GM12875 (cell line): ENCODE results near the gene ATP8B3.

ENCODE experiments used
- H3K4me3 ChIP-seq: one replicate; pipeline ENCODE4 v1.5.1; 2011; ENCODE audit warnings: low read depth, low read length, control low read depth
- TF ChIP-seq, protein P1 (sequence below): IDR thresholded peaks from 2 replicates; pipeline ENCODE4 v1.5.1; 2011; ENCODE audit warnings: low read depth, mild to moderate bottlenecking, control low read depth, inconsistent platforms, low read length, moderate library complexity, borderline replicate concordance; ENCODE audit not compliant: insufficient read depth

Gene ATP8B3

DNA sequence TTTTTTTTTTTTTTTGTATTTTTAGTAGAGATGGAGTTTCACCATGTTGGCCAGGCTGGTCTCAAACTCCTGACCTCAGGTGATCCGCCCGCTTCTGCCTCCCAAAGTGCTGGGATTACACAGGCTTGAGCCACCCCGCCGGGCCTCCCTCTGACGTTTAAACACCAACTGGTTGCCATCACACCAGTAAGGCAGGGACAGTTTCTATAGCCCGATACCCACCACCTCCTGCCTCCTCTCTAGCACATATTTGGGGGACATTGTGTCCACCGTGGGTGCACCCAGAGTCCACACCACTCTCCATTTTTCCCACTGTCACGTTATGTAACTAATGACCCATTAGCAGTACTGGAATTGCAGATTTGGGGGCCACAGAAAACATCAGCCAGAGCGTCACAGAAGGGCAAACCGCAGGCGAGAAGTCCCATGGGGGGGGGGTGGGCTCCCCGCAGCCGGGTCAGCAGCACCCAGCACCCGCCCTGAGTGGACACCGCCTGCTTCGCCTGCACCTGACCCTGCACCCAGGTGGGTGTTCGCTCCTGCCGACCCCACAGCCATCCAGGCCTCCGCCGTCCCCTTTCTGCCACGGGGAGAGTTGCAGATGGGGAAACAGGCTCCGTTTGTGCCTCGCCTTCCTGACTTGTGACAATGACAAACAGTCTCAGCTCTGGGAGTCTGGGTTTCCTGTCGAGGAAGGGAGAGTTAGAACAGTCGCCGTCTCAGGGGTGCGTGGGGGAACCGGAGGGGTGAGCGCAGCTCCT lies 55.2 kb downstream of the ATP8B3 start:
- no peak overlapping the region for H3K4me3 ChIP-seq
- TF ChIP-seq, protein P1, sequence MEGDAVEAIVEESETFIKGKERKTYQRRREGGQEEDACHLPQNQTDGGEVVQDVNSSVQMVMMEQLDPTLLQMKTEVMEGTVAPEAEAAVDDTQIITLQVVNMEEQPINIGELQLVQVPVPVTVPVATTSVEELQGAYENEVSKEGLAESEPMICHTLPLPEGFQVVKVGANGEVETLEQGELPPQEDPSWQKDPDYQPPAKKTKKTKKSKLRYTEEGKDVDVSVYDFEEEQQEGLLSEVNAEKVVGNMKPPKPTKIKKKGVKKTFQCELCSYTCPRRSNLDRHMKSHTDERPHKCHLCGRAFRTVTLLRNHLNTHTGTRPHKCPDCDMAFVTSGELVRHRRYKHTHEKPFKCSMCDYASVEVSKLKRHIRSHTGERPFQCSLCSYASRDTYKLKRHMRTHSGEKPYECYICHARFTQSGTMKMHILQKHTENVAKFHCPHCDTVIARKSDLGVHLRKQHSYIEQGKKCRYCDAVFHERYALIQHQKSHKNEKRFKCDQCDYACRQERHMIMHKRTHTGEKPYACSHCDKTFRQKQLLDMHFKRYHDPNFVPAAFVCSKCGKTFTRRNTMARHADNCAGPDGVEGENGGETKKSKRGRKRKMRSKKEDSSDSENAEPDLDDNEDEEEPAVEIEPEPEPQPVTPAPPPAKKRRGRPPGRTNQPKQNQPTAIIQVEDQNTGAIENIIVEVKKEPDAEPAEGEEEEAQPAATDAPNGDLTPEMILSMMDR: no peak

DNA sequence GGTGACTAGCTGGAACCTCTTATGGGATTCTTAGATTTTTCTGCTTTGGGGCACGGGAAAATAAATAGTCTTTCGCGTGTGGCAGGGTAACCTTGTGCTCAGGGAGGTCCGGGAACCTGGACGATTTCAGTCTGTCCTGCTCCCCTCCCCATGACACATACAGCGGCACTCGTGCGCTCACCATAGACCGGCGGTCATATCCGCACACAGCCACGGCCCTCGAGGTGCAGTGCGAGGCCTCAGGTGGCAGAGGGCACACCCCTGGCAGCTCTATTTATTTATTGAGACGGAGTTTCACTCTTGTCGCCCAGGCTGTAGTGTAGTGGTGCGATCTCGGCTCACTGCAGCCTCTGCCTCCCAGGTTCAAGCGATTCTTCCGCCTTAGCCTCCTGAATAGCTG lies 55.8 kb downstream of the ATP8B3 start:
- TF ChIP-seq, protein P1: no peak
- no peak overlapping the region for H3K4me3 ChIP-seq

DNA sequence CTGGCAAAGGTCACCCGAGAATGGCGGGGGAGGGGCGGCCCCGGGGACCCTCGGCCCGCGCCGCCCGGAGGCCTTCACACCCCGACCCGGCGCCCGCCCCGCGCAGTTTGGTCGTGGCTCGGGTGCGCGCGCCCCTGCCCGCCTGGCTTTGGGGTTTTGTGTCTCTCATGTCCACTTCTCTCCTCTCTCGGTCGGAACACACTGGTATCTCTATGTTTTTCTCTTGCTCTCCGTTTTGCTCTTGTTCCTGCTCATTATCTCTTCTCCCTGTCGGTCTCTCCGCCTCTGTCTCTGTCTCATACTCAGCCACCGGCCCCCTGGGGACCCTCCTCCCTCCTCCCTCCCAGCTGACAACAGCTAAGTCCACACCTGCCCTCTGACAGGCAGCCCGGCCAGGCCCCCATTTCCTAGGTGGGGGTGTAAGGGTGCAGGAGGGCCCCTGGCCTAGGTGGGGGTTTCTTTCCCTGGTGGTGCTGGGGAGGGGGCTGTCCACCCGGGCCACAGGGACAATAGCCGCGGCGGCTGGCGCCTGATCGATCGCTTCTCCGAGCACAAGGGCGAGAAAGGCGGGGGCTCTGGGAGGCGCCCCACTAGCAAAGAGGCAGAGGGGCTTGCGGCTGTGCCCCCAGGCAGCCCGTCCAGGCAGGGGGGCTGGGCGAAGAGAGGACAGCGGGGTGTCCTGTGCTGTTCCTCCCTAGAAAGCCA lies 56.5 kb downstream of the ATP8B3 start:
- H3K4me3 ChIP-seq: no peak overlapping the region

DNA sequence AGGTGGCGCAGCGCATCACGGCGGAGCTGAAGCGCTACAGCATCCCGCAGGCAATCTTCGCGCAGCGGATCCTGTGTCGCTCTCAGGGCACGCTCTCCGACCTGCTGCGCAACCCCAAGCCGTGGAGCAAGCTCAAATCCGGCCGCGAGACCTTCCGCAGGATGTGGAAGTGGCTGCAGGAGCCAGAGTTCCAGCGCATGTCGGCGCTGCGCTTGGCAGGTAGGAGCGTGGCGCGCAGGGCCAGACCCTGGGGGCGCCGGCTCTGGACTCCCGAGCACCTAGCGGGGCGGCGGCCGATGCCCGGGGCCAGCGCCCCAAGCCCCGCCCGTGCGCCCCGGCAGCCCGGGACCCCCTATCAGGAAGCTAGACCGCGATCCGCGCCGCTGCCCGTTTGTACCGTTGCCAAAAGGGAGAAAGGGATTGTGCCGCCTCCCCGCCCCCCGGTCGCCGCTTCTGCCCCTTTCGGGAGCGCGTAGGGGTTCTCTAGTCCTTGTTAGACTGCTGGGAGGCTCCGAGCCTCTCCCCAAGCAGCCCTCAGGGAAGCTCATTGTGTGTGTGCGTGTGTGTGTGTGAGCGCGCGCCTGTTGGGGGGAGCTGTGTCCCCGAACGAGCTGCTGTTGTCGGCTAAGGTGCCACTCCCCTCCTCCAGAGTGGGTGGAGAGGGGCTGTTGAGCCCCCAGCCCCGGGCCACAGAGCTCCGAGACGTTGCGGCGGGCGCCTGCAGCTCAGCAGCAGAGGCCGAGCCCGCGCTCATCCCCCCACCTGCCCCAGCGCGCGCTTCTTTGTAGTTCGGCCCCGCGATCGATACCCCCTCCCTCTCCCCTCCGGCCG lies 57.2 kb downstream of the ATP8B3 start:
- TF ChIP-seq, protein P1: no peak
- H3K4me3 ChIP-seq: no peak overlapping the region

More for the DNA sequence above, 56.5 kb downstream of the ATP8B3 start:
- TF ChIP-seq, protein P1: no peak

DNA sequence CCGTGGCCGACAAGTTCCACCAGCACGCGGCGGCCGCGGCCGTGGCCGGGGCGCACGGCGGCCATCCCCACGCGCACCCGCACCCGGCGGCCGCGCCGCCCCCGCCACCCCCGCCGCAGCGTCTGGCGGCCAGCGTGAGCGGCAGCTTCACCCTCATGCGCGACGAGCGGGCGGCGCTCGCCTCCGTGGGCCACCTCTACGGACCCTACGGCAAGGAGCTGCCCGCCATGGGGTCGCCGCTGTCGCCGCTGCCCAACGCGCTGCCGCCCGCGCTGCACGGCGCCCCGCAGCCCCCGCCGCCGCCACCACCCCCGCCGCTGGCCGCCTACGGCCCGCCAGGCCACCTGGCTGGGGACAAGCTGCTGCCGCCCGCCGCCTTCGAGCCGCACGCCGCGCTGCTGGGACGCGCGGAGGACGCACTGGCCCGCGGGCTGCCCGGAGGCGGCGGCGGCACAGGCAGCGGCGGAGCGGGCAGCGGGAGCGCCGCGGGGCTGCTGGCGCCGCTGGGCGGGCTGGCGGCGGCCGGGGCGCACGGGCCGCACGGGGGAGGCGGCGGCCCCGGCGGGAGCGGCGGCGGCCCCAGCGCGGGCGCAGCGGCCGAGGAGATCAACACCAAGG lies 57.9 kb downstream of the ATP8B3 start:
- H3K4me3 ChIP-seq: no peak overlapping the region
- TF ChIP-seq, protein P1: no peak

DNA sequence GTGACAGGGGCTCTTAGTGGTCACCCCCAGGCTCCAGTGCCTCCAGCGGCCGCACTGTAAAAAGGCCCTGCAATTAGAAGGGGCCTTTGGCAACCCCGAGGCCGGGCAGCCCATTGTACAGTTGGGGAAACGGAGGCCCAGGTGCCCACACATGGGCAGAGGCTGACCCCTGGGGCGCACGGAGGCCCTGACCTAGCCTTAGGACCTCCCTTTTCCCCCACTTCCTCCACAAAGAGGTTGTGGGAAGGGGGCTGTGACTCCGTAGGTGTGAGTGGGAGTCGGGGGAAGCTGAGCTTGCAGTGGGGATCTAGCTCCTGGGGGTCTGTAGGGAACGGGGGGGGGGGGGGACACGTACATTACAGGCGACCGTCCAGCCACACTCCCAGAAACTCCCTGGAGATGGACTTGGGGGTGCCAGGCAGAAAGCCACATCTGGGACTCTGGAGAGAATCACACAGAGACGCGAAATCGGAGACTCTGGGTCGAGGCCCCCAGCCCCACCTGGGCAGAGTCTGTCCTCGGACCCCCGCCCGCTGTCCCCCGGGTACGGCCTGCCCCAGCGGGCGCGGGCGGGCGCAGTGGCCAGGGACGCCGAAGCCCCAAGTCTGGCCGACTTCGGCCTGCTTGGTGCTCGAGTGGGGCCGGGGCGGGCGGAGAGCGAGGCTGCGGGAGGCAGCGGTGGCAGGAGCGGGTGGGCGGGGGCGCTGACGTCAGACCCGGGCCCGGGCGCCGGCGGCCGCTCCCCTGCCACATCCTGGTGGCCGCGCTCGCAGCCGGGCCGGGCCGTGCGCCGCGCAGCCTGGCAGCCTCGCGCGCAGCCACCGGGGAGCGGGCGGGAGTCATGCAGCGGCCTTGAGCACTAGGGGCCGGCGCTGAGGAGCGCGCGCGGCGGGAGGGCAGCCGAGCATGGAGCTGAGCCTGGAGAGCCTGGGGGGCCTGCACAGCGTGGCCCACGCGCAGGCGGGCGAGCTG lies 59.0 kb downstream of the ATP8B3 start, which contains the start of gene ONECUT3:
ONECUT3 (plus strand) TSS at position 750 of the 972 bp plus-strand sequence; CDS start at position 907, 157 bp downstream.
- TF ChIP-seq, protein P1: no peak
- H3K4me3 ChIP-seq: no peak within 1 kb of the TSS
